WERI-Rb-1 (cell line): ENCODE measurements around the gene GRIN2B.

Source experiments
- DNase-seq: peaks from one replicate; pipeline ENCODE4 v3.0.0-alpha.2; 2020
- H3K27ac ChIP-seq: fragments of 250-450 bp; sonication (Bioruptor Pico); 2 replicates; pipeline ENCODE4 v1.5.1; 2020; ENCODE audit warnings: mild to moderate bottlenecking, moderate library complexity
- H3K27me3 ChIP-seq: fragments of 250-450 bp; sonication (Bioruptor Pico); 2 replicates; pipeline ENCODE4 v1.5.1; 2021; ENCODE audit warnings: mild to moderate bottlenecking, low read depth, moderate library complexity; ENCODE audit not compliant: insufficient read depth, severe bottlenecking
- H3K36me3 ChIP-seq: fragments of 250-450 bp; sonication (Bioruptor Pico); 2 replicates; pipeline ENCODE4 v1.5.1; 2020; ENCODE audit warnings: mild to moderate bottlenecking, moderate library complexity
- H3K4me3 ChIP-seq: 2 replicates; pipeline ENCODE4 v1.5.1; 2011; ENCODE audit warnings: low read depth, mild to moderate bottlenecking, control low read depth, low read length
- H3K9me3 ChIP-seq: fragments of 250-450 bp; sonication (Bioruptor Pico); 2 replicates; pipeline ENCODE4 v1.5.1; 2021; ENCODE audit warnings: mild to moderate bottlenecking, moderate library complexity; ENCODE audit not compliant: severe bottlenecking
- CTCF ChIP-seq: IDR thresholded peaks from 2 replicates; pipeline ENCODE4 v1.5.1; 2011; ENCODE audit warnings: low read depth, mild to moderate bottlenecking, control low read depth, inconsistent platforms, low read length

GRIN2B gene

GRCh38 chr12:13956060-13956590 is 25.3 kb downstream of the GRIN2B start:
- Histone ChIP-seq H3K4me3 (no peak overlapping the region), H3K27ac (no peak overlapping the region), H3K36me3 (no peaks in the 10 kb centered on the region), H3K27me3 (no peaks in the 10 kb centered on the region), H3K9me3 (no peaks in the 10 kb centered on the region)
- TF ChIP-seq CTCF = no peak
- no peak for DNase-seq

GRCh38 chr12:13952096-13952495 is 29.3 kb downstream of the GRIN2B start:
- H3K4me3 ChIP-seq = no peak overlapping the region
- H3K27me3 ChIP-seq = no peaks in the 10 kb centered on the region
- DNase-seq = no peak
- no peak for TF ChIP-seq CTCF
- no peak overlapping the region for H3K27ac ChIP-seq
- H3K9me3 ChIP-seq = no peaks in the 10 kb centered on the region
- H3K36me3 ChIP-seq = no peaks in the 10 kb centered on the region

- H3K36me3 ChIP-seq = no peaks in the 10 kb centered on the region
- no peak for DNase-seq
- TF ChIP-seq CTCF = no peak
- no peaks in the 10 kb centered on the region for H3K27me3 ChIP-seq
- H3K4me3 ChIP-seq = no peak overlapping the region
- H3K9me3 ChIP-seq = no peaks in the 10 kb centered on the region
- H3K27ac ChIP-seq = no peak overlapping the region
These were observed 30.9 kb downstream of the GRIN2B start for GRCh38 chr12:13950502-13950901.

- TF ChIP-seq CTCF = no peak
- no peaks in the 10 kb centered on the region for H3K27me3 ChIP-seq
- H3K9me3 ChIP-seq = no peaks in the 10 kb centered on the region
- H3K36me3 ChIP-seq = no peaks in the 10 kb centered on the region
- no peak for DNase-seq
- H3K27ac ChIP-seq = no peak overlapping the region
- no peak overlapping the region for H3K4me3 ChIP-seq
These were observed 32.8 kb downstream of the GRIN2B start for GRCh38 chr12:13948621-13949020.

GRCh38 chr12:13947276-13947946 is 34.0 kb downstream of the GRIN2B start:
- TF ChIP-seq CTCF = no peak
- no peak overlapping the region for H3K4me3 ChIP-seq
- DNase-seq = no peak

GRCh38 chr12:13945641-13946040 is 35.8 kb downstream of the GRIN2B start:
- no peaks in the 10 kb centered on the region for H3K9me3 ChIP-seq
- no peak overlapping the region for H3K27ac ChIP-seq
- no peak for TF ChIP-seq CTCF
- H3K4me3 ChIP-seq = no peak overlapping the region
- DNase-seq = no peak
- H3K27me3 ChIP-seq = no peaks in the 10 kb centered on the region
- no peaks in the 10 kb centered on the region for H3K36me3 ChIP-seq

More at GRCh38 chr12:13947276-13947946, 34.0 kb downstream of the GRIN2B start:
- Histone ChIP-seq H3K36me3 (no peaks in the 10 kb centered on the region), H3K27me3 (no peaks in the 10 kb centered on the region), H3K27ac (no peak overlapping the region), H3K9me3 (no peaks in the 10 kb centered on the region)
